SK-N-SH (cell line): Measurements from ENCODE around the gene SPTLC2. TPM values are rescaled to one million over a fixed set of nuclear protein-coding genes. Genes with fewer than 3 reads are reported as not detected.

Experiments used
- CTCF ChIA-PET: fragments of 300-600, 350-600 bp; formaldehyde crosslinking; extraction: SDS; loops from one replicate; lab custom pipeline; 2021; lab: Yijun Ruan, JAX
- POLR2A ChIA-PET: fragments of 350-600 bp; sonication (Branson Sonifier 250); formaldehyde crosslinking; extraction: SDS; loops from one replicate; lab custom pipeline; 2020; ENCODE audit warnings: antibody characterized with exemption, inconsistent platforms; lab: Yijun Ruan, JAX
- DNase-seq: peaks from one replicate; pipeline ENCODE4 v3.0.0; 2012
- H2AFZ ChIP-seq: fragments of 200-600 bp; sonication (generic); 2 replicates; pipeline ENCODE4 v1.8.1; 2016; ENCODE audit warnings: antibody characterized with exemption, mild to moderate bottlenecking, low read depth
- H3F3A ChIP-seq: fragments of 200-600 bp; sonication (generic); replicated peaks from 2 replicates; pipeline ENCODE3; 2016; ENCODE audit warnings: antibody characterized with exemption, mild to moderate bottlenecking; ENCODE audit not compliant: insufficient read depth
- H3K27ac ChIP-seq, 2 experiments: fragments of 200-500 bp in 1 of 2; fragments of 200-600 bp in 1 of 2; sonication (Bioruptor generic) in 1 of 2; sonication (generic), shearing (Covaris generic) in 1 of 2; 2 replicates each; pipeline versions ENCODE4 v1.5.1 to v1.6.1; 2014 to 2016; ENCODE audit warnings: low read depth in 2 of 2, inconsistent platforms in 1 of 2, low read length in 1 of 2, mild to moderate bottlenecking in 1 of 2, mixed read lengths in 1 of 2
- H3K27me3 ChIP-seq: fragments of 200-600 bp; sonication (generic), shearing (Covaris generic); 2 replicates; pipeline ENCODE4 v1.6.1; 2016; ENCODE audit warnings: mixed run types; ENCODE audit not compliant: insufficient read depth
- H3K36me3 ChIP-seq, 2 experiments: fragments of 200-500 bp in 1 of 2; fragments of 200-600 bp in 1 of 2; sonication (Bioruptor generic) in 1 of 2; sonication (generic) in 1 of 2; replicated peaks in 1 of 2; 2 replicates each; pipeline versions ENCODE3 to v1.5.1; 2014 to 2016; ENCODE audit warnings: low read length in 1 of 2, mild to moderate bottlenecking in 1 of 2; ENCODE audit not compliant: insufficient read depth in 2 of 2, control insufficient read depth in 1 of 2
- H3K4me1 ChIP-seq, 2 experiments: fragments of 200-500 bp in 1 of 2; fragments of 200-600 bp in 1 of 2; sonication (Bioruptor generic) in 1 of 2; sonication (generic), shearing (Covaris generic) in 1 of 2; 2 replicates each; pipeline versions ENCODE4 v1.5.1 to v1.6.1; 2014 to 2016; ENCODE audit warnings: low read depth in 1 of 2, low read length in 1 of 2, mixed run types in 1 of 2; ENCODE audit not compliant: insufficient read depth in 2 of 2, control insufficient read depth in 1 of 2
- H3K4me2 ChIP-seq: fragments of 200-600 bp; sonication (generic), shearing (Covaris generic); 2 replicates; pipeline ENCODE4 v1.6.1; 2017; ENCODE audit warnings: mixed run types
- H3K4me3 ChIP-seq, 2 experiments: fragments of 200-500 bp in 1 of 2; fragments of 200-600 bp in 1 of 2; sonication (Bioruptor generic) in 1 of 2; sonication (generic), shearing (Covaris generic) in 1 of 2; 2 replicates each; pipeline versions ENCODE4 v1.5.1 to v1.8.1; 2014 to 2016; ENCODE audit warnings: low read depth in 2 of 2, inconsistent platforms in 1 of 2, low read length in 1 of 2, mild to moderate bottlenecking in 1 of 2, mixed read lengths in 1 of 2, moderate library complexity in 1 of 2
- H3K79me2 ChIP-seq: fragments of 200-600 bp; sonication (generic); 2 replicates; pipeline ENCODE4 v1.8.1; 2017; ENCODE audit warnings: mild to moderate bottlenecking; ENCODE audit not compliant: insufficient read depth
- H3K9ac ChIP-seq: fragments of 200-600 bp; sonication (generic); 2 replicates; pipeline ENCODE4 v1.6.1; 2017; ENCODE audit warnings: mixed run types
- H3K9me2 ChIP-seq: fragments of 200-600 bp; sonication (generic); 2 replicates; pipeline ENCODE4 v1.6.1; 2017; ENCODE audit warnings: mixed run types
- H3K9me3 ChIP-seq: fragments of 200-600 bp; sonication (generic); 2 replicates; pipeline ENCODE4 v1.6.1; 2017; ENCODE audit warnings: mixed run types, mild to moderate bottlenecking, moderate library complexity
- H4K20me1 ChIP-seq: fragments of 200-600 bp; sonication (generic); 2 replicates; pipeline ENCODE4 v1.6.1; 2017; ENCODE audit warnings: mild to moderate bottlenecking, mixed run types; ENCODE audit not compliant: insufficient read depth
- ELF1 ChIP-seq: IDR thresholded peaks from 2 replicates; pipeline ENCODE4 v1.4.0; 2012
- EZH2phosphoT487 ChIP-seq: fragments of 200-600 bp; sonication (generic); IDR thresholded peaks from 2 replicates; pipeline ENCODE4 v1.6.1; 2017; ENCODE audit warnings: low read depth, mixed run types, mild to moderate bottlenecking, antibody characterized with exemption, moderate library complexity, borderline replicate concordance
- FOXM1 ChIP-seq: IDR thresholded peaks from 2 replicates; pipeline ENCODE4 v1.4.0; 2012; ENCODE audit warnings: low read depth, mild to moderate bottlenecking
- GATA2 ChIP-seq: sonication (generic); formaldehyde crosslinking; IDR thresholded peaks from 2 replicates; pipeline ENCODE4 v1.5.0; 2020; ENCODE audit warnings: mild to moderate bottlenecking, missing genetic modification reagents
- IRF3 ChIP-seq: fragments of 150-350 bp; IDR thresholded peaks from 2 replicates; pipeline ENCODE4 v1.6.1; 2016; ENCODE audit warnings: mild to moderate bottlenecking, low read depth, low read length
- JUND ChIP-seq: IDR thresholded peaks from 2 replicates; pipeline ENCODE4 v1.4.0; 2012
- MEF2A ChIP-seq: IDR thresholded peaks from 2 replicates; pipeline ENCODE4 v1.4.0; 2012; ENCODE audit warnings: low read depth, borderline replicate concordance
- NFIC ChIP-seq: IDR thresholded peaks from 2 replicates; pipeline ENCODE4 v1.4.0; 2012; ENCODE audit warnings: borderline replicate concordance
- POLR2AphosphoS5 ChIP-seq: IDR thresholded peaks from 2 replicates; pipeline ENCODE4 v1.6.1; 2012; ENCODE audit warnings: low read depth, low read length
- REST ChIP-seq: IDR thresholded peaks from 2 replicates; pipeline ENCODE4 v1.6.1; 2012; ENCODE audit warnings: mild to moderate bottlenecking, low read depth, low read length, moderate library complexity
- RFX5 ChIP-seq: IDR thresholded peaks from 2 replicates; pipeline ENCODE4 v1.6.1; 2012; ENCODE audit warnings: mild to moderate bottlenecking, improper control_type of control experiment, low read length
- ZBTB33 ChIP-seq: IDR thresholded peaks from 2 replicates; pipeline ENCODE4 v1.4.0; 2012; ENCODE audit warnings: low read depth, borderline replicate concordance
- WGBS: methylation state at CpG from one replicate; pipeline ENCODE4 v1.1.6; 2017; ENCODE audit warnings: low lambda C conversion rate; 5-methylcytosine and 5-hydroxymethylcytosine counted together
- polyA plus RNA-seq, 3 experiments: library from polyadenylated mRNA; depleted of rRNA; stranded (reverse); fragments of >200 nt; gene quantifications; 2 replicates each; pipeline ENCODE4 v1.2.3, GENCODE V29; 2012

SPTLC2 gene
- polyA plus RNA-seq, 1 of the 3 experiments (the other 2 are of a cell fraction) = 10.2 TPM

GRCh38 chr14:77618381-77618970 lies 2.0 kb upstream of the SPTLC2 start:
- POLR2A ChIA-PET = no interaction called here
- Histone ChIP-seq H3K36me3 (peaks cover 0 to 3% of the 10 kb centered on the region in 2 experiments), H3K27ac (no peak overlapping the region), H3K9ac (no peak overlapping the region), H3K9me3 (no peaks in the 10 kb centered on the region), H2AFZ (no peak overlapping the region), H3K9me2 (no peaks in the 10 kb centered on the region), H3K4me2 (no peak overlapping the region), H3K4me1 (peaks cover 3 to 4% of the 10 kb centered on the region in 2 experiments; a peak in 3 of 4 replicates), H3K79me2 (peaks cover 26% of the 10 kb centered on the region), H4K20me1 (peaks cover 7% of the 10 kb centered on the region), H3K4me3 (no peak overlapping the region), H3F3A (peaks cover 5% of the 10 kb centered on the region), H3K27me3 (no peaks in the 10 kb centered on the region)
- TF ChIP-seq MEF2A (no peak), FOXM1 (no peak), IRF3 (no peak), JUND (no peak), ZBTB33 (no peak), EZH2phosphoT487 (no peak), GATA2 (CRISPR knock-in tag) (no peak), RFX5 (no peak), NFIC (no peak), ELF1 (no peak), POLR2AphosphoS5 (no peak), REST (no peak)
- CTCF ChIA-PET = interaction anchor here (1.1 to 3.3 kb wide), 2 partner anchors 12 to 16 kb away, joined by 4 to 14 read pairs; no protein-coding TSS in a partner anchor
- WGBS = 74% methylated on average over 6 of the region's 6 CpGs
- no peak for DNase-seq
